Measurements from ENCODE around the gene SMIM35.

SMIM35 gene

DNA sequence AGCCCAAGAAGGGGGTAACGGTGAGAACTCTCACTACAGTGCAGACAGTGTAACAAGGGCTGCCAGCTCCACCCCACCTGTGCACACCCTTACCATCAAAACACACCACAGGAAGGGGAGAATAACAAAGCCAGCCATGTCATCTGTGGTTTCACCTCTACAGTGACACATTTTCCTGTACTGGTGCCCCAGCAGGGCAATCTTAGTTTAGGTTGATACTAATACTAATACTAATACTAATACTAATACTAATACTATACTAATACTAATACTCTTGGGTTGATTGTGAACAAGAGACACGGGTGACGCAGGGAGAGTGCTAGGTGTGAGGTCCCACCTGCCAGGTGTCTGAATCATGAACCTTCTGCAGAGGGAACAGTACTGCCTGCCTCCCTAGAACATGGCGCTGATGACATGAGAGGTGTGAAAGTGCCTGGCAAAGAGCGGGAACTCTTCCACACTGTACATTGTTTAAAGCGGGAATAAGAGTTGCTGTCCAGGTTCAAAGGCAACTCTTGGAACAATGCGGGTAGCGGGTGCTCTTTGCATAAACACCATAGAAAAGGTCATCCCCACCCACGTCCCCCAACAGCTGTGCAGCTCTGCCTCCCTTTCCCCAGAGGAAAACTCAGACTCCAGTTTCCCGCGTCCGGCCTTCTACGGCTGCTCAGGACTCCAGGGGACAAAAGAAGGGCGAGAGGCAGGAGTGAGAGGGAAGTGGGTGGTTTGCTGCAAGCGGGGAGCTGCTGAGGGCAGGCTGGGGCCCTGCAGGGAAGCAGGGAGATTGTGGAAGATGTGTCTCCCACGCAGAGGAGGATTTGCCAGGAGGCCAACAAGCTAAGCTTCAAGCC is 34.9 kb downstream of the SMIM35 start:
- Mint-ChIP-seq H3K9me3 (no peaks in the 10 kb centered on the region), H3K4me3 (no peak overlapping the region), H3K27ac (no peak overlapping the region), H3K36me3 (ENCODE audit: low read depth) (no peaks in the 10 kb centered on the region), H3K27me3 (ENCODE audit: low read depth, poor library complexity) (peaks cover 42% of the 10 kb centered on the region), H3K4me1 (peaks cover 15% of the 10 kb centered on the region)
- TF ChIP-seq, protein P1, sequence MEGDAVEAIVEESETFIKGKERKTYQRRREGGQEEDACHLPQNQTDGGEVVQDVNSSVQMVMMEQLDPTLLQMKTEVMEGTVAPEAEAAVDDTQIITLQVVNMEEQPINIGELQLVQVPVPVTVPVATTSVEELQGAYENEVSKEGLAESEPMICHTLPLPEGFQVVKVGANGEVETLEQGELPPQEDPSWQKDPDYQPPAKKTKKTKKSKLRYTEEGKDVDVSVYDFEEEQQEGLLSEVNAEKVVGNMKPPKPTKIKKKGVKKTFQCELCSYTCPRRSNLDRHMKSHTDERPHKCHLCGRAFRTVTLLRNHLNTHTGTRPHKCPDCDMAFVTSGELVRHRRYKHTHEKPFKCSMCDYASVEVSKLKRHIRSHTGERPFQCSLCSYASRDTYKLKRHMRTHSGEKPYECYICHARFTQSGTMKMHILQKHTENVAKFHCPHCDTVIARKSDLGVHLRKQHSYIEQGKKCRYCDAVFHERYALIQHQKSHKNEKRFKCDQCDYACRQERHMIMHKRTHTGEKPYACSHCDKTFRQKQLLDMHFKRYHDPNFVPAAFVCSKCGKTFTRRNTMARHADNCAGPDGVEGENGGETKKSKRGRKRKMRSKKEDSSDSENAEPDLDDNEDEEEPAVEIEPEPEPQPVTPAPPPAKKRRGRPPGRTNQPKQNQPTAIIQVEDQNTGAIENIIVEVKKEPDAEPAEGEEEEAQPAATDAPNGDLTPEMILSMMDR (IDR thresholded peaks at IDR 0.05) = no peak
- no peak for DNase-seq

DNA sequence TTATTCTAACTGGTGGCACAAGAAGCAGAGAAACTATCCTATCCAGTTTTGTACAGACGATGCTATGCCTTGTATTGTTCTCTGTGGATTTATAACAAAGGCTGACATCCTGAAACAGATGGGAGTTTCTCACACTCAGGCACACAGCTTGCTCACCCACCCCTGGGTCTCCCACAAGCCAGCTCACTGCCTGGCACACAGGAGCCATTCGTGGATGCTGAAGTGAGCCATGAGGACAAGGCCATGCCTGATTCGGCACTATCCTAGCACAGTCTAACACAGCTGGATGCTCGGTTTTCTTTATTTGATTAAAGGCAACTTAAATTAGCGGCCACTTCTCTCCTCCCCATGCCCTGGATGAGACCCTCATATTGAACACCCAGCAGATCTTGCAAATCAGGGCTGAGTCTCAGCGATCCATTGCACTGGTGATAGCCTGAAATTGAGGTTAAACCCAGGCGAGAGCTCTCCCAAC is 35.6 kb downstream of the SMIM35 start:
- H3K27me3 Mint-ChIP-seq (ENCODE audit: low read depth, poor library complexity) = peaks cover 43% of the 10 kb centered on the region
- TF ChIP-seq, protein P1 (IDR thresholded peaks at IDR 0.05) = no peak
- peaks cover 9% of the 10 kb centered on the region for H3K4me1 Mint-ChIP-seq
- no peaks in the 10 kb centered on the region for H3K36me3 Mint-ChIP-seq (ENCODE audit: low read depth)
- H3K4me3 Mint-ChIP-seq = no peak overlapping the region
- DNase-seq = no peak
- no peaks in the 10 kb centered on the region for H3K9me3 Mint-ChIP-seq
- no peak overlapping the region for H3K27ac Mint-ChIP-seq

DNA sequence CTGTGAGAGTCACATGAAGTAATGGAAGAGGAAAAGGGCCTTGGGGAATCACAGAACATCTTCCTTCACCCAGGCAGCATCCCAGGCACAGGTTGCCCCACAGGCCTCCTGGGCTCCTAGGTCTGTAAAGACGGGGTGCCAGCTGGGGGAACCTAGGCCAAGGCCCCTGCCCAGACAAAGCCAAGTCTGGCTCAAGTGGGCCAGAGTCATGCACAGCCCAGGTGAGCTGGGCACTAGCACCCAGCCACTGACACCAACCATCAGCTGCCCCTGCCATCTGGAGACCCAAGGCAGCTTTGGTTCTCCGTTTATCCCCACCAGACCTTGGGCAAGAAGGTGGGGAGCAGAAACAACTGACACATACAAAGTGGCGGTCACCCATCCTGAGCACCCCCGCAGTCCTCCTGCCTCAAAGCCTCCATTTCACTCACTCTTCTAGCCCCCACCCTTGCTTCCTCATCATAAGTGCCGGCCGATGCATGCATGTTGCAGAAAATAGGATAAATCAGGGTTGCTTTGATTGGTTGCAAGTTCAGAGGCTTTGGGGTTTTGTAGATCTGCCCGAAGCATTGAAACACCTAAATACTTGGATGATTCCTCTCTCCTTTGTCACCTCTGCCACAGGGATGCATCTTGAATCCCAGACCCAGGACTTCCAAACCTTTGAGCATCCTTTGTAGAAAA is 36.4 kb downstream of the SMIM35 start:
- no peak overlapping the region for H3K4me3 Mint-ChIP-seq
- no peak for DNase-seq
- H3K4me1 Mint-ChIP-seq = peaks cover 9% of the 10 kb centered on the region
- H3K36me3 Mint-ChIP-seq (ENCODE audit: low read depth) = no peaks in the 10 kb centered on the region
- peak overlapping the region; percentile 57 for H3K27ac Mint-ChIP-seq
- TF ChIP-seq, protein P1 (IDR thresholded peaks at IDR 0.05) = no peak
- no peaks in the 10 kb centered on the region for H3K9me3 Mint-ChIP-seq
- H3K27me3 Mint-ChIP-seq (ENCODE audit: low read depth, poor library complexity) = peaks cover 36% of the 10 kb centered on the region

DNA sequence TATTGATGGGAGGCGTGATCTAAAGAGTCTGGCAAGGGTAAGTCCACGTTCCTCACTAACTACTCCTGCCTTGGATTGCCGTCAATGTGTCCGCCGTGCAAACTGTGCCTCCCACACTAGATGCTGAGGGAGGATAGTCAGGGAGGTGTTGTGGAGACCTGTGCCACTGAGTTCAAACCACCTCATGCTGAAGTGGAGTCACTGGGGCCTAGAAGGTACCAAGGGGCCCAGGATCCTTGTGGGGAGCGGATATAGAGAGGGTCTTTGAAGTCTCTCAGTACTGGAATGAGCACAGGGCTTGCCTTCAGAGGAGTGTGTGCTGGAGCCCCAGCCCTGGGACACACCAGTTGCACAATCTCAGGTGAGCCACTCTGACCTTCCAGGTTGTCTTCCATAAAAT is 37.0 kb downstream of the SMIM35 start:
- peaks cover 41% of the 10 kb centered on the region for H3K27me3 Mint-ChIP-seq (ENCODE audit: low read depth, poor library complexity)
- TF ChIP-seq, protein P1 (IDR thresholded peaks at IDR 0.05) = no peak
- H3K4me3 Mint-ChIP-seq = no peak overlapping the region
- H3K4me1 Mint-ChIP-seq = peaks cover 9% of the 10 kb centered on the region
- H3K36me3 Mint-ChIP-seq (ENCODE audit: low read depth) = no peaks in the 10 kb centered on the region
- H3K9me3 Mint-ChIP-seq = no peaks in the 10 kb centered on the region
- DNase-seq = no peak
- H3K27ac Mint-ChIP-seq = no peak overlapping the region

DNA sequence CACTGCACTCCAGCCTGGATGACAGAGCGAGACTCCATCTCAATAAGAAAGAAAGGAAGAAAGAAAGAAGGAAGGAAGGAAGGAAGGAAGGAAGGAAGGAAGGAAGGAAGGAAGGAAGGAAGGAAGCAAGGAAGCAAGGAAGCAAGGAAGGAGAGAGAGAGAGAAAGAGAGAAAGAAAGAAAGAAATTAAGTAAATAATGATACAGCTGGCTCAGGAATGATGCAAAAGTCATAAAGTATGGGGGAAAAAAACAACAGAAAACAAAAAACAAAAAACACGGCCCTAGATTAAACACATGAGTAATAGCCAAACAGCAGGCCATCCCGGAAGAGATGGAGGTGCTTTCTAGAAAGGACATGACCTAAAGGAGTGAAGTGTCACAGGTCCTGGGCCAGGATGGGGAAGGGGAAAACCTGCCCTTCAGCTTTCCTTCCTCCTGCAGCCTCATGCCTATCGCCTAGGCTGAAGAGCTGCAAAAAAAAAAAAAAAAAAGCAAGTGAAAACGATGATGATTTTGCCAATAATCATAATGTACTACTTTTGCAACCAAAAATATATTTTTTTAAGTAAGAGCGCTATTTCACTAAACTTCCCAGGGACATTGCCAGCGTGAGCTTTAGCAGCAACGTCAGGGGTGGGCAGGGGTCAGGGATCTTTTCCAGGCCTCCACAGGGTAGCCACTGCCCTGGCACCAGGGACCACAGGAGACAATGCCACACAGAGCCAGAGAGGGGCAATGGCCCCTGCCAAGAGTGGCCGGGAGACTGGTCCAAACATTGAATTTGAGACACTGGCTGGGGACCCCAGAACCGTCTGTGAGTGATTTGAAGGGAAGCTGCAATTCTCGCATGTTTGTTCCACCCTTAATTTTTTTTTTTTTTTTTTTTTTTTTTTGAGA is 38.0 kb downstream of the SMIM35 start:
- peaks cover 50% of the 10 kb centered on the region for H3K27me3 Mint-ChIP-seq (ENCODE audit: low read depth, poor library complexity)
- no peaks in the 10 kb centered on the region for H3K9me3 Mint-ChIP-seq
- no peaks in the 10 kb centered on the region for H3K36me3 Mint-ChIP-seq (ENCODE audit: low read depth)
- DNase-seq = no peak
- TF ChIP-seq, protein P1 (IDR thresholded peaks at IDR 0.05) = no peak
- no peak overlapping the region for H3K27ac Mint-ChIP-seq
- H3K4me3 Mint-ChIP-seq = no peak overlapping the region
- H3K4me1 Mint-ChIP-seq = peaks cover 9% of the 10 kb centered on the region
